SU-DHL-6 (cell line): ENCODE data around the gene MAST4.

Experiments
- CTCF ChIP-seq: fragments of 200-600 bp; sonication (generic); IDR thresholded peaks from one replicate; pipeline ENCODE4 v1.5.1; 2017; ENCODE audit warnings: antibody characterized with exemption, mild to moderate bottlenecking, low read length, moderate library complexity; ENCODE audit not compliant: insufficient read depth, poor library complexity, severe bottlenecking
- EZH2phosphoT487 ChIP-seq: fragments of 200-600 bp; sonication (generic), shearing (Covaris generic); conservative IDR thresholded peaks from 2 replicates; pipeline ENCODE4 v1.6.1; 2018; ENCODE audit warnings: mild to moderate bottlenecking, antibody characterized with exemption, low read length, moderate library complexity, mixed read lengths

GRCh38 chr5:67201897-67202549 lies 605.8 kb downstream of the MAST4 start:
- TF ChIP-seq EZH2phosphoT487 = no peak
- TF ChIP-seq CTCF = no peak
